ENCODE measurements around the gene SPTBN4. TPM values are rescaled to one million over a fixed set of nuclear protein-coding genes. Genes with fewer than 3 reads are reported as not detected.

SPTBN4 gene
- total RNA-seq (1 to 10 TPM in 1 of 5 donors, under 1 TPM in 4; 0.37 to 1.2 (median 0.66) TPM), total RNA-seq (0.31 to 13.1 (median 1.3) reads per million in 29 experiments)
- 0.35 TPM for total RNA-seq (2013)

DNA sequence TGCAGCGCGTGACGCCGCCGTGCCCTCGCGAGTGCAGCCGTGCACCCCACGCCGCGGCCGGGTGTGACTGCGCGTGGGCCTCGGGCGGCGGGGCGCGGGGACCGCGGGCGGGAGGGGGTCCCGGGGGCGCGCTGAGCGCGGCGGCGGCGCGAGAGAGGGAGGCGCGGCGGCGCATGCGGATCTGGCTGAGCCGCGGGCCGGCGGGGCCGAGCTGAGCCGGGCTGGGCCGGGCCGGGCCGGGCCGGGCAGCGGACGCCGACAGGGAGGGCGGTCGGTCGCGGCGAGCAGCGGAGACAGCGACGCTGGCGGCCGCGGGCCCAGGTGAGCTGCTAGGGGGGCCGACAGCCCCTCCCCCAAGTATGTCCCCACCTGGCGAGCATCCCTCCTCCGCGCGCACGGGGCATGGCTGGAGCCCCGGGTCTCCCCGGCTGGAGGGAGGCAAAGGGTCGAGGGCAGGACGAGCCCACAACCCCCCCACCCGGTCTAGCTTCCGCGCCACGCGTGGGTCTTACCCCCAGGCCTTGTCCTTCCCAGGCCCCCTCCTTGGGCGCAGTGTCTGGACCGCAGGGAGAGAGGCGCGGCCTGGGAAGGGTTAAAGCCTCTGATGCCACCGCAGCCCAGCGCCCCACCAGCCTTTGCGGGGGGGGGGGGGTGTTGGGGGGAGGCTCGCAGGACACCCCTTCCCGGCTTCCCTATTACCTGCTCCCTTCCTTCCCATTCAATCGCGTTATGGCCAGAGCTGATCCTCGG is at the start of gene SPTBN4:
TSS of gene SPTBN4 (plus strand) at position 17 of the 750 bp plus-strand sequence. CDS start 5,621 bp downstream, outside the sequence.
- no peaks in the 10 kb centered on the region for H3K9me3 ChIP-seq
- no peak for ATAC-seq (replicated peaks in 1 of 4)
- Mint-ChIP-seq H3K9me3 (no peaks in the 10 kb centered on the region), H3K4me1 (peaks cover 24 to 28% (median 24%) of the 10 kb centered on the region in 3 donors), H3K36me3 (no peaks in the 10 kb centered on the region), H3K27ac (peak within 1 kb of the TSS; percentile 23 to 68), H3K4me3 (peak within 1 kb of the TSS; percentile 76 to 92 (median 83)), H3K27me3 (peaks cover 9 to 21% of the 10 kb centered on the region in 2 donors)
- WGBS (ENCODE audit: insufficient coverage), result 2% methylated on average over 56 of the region's 87 CpGs
- peak in 4 of 35 experiments; percentile 7 to 16 (median 12) for DNase-seq
- POLR2A ChIA-PET, result interaction anchor here (0.5 to 1.8 kb wide), 3 partner anchors 24 to 654 kb away, joined by 4 to 9 read pairs (median 4); no protein-coding TSS in a partner anchor
- peak within 1 kb of the TSS; percentile 62 to 73 for H3K4me3 ChIP-seq (ENCODE audit: control insufficient read depth in 1 of 2, extremely low read depth in 1 of 2, low read length in 1 of 2)
- no peaks in the 10 kb centered on the region for H3K36me3 ChIP-seq (ENCODE audit: control insufficient read depth in 2 of 2, extremely low read depth in 1 of 2, insufficient read depth in 1 of 2, low read length in 1 of 2)
- H3K4me1 ChIP-seq (ENCODE audit: control insufficient read depth in 1 of 2, extremely low read depth in 1 of 2, insufficient read depth in 2 of 2, low read length in 2 of 2), result peaks cover 11 to 32% of the 10 kb centered on the region in 2 experiments
- peaks cover 3 to 24% of the 10 kb centered on the region in 2 experiments for H3K27me3 ChIP-seq (replicated peaks in 1 of 2; ENCODE audit: control insufficient read depth in 2 of 2, extremely low read depth in 1 of 2, insufficient read depth in 2 of 2, low read length in 1 of 2)
- H3K27ac ChIP-seq (ENCODE audit: low read length), result peak within 1 kb of the TSS; percentile 81
- CTCF ChIA-PET, result interaction anchor here (0.7 to 1.7 kb wide), 3 partner anchors 42 to 967 kb away, joined by 3 to 6 read pairs (median 3); no protein-coding TSS in a partner anchor

DNA sequence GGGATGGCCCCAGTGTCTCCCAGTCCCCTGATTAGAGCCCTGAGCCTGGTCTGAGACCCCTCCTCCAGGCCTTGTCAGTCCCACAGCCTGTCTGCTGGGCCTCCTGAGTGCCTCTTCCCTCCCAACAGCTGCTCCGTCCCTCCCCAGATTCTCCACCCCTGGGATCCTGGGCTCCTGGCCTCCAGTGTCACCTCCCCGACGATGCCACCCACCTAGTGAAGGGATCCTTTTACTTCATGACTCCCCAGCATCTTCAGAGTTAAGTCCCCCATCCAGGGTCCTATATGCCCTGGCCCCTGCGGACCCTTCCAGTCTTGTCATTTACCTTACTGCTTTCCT is 49.2 kb upstream of the SPTBN4 start:
- Mint-ChIP-seq H3K4me1 (peaks cover 28 to 37% (median 30%) of the 10 kb centered on the region in 3 donors), H3K27ac (peak overlapping the region in 1 of 2 donors; percentile 85), H3K27me3 (peaks cover 0 to 2% of the 10 kb centered on the region in 2 donors), H3K36me3 (peaks cover 5% of the 10 kb centered on the region), H3K9me3 (no peaks in the 10 kb centered on the region), H3K4me3 (no peak overlapping the region)
- H3K36me3 ChIP-seq (ENCODE audit: control insufficient read depth in 2 of 2, extremely low read depth in 1 of 2, insufficient read depth in 1 of 2, low read length in 1 of 2), result peaks cover 0 to 1% of the 10 kb centered on the region in 2 donors
- H3K4me1 ChIP-seq (ENCODE audit: control insufficient read depth in 1 of 2, extremely low read depth in 1 of 2, insufficient read depth in 2 of 2, low read length in 2 of 2), result peaks cover 2 to 42% of the 10 kb centered on the region in 2 experiments
- H3K4me3 ChIP-seq (ENCODE audit: control insufficient read depth in 1 of 2, extremely low read depth in 1 of 2, low read length in 1 of 2), result no peak overlapping the region
- DNase-seq (no peak), ATAC-seq (replicated peaks in 1 of 4) (no peak)
- 100% methylated on average over 3 of the region's 4 CpGs for WGBS (ENCODE audit: insufficient coverage)
- H3K27ac ChIP-seq (ENCODE audit: low read length), result no peak overlapping the region
- ChIA-PET CTCF (interaction anchor here (0.5 to 0.6 kb wide), 3 partner anchors 112 to 225 kb away, joined by 3 read pairs; no protein-coding TSS in a partner anchor), POLR2A (interaction anchor here in 1 of 2 donors (0.6 kb wide), 1 partner anchor 234 kb away, joined by 6 read pairs; no protein-coding TSS in a partner anchor)
- H3K27me3 ChIP-seq (replicated peaks in 1 of 2; ENCODE audit: control insufficient read depth in 2 of 2, extremely low read depth in 1 of 2, insufficient read depth in 2 of 2, low read length in 1 of 2), result peaks cover 0 to 30% of the 10 kb centered on the region in 2 experiments
- no peaks in the 10 kb centered on the region for H3K9me3 ChIP-seq

DNA sequence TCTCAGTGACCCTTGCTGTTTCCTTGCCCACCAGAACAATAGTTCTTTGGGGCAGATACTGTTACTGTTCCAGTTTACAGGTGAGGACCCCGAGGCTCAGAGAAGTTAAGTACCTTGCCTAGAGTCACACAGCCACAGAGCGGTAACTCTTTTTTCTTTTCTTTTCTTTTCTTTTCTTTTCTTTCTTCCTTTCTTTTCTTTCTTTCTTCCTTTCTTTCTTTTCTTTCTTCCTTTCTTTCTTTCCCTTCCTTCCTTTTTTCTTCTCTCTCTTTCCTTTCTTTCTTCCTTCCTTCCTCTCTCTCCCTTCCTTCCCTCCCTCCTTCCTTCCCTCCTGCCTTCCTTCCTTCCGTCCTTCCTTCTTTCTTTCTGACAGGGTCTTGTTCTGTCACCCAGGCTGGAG is 48.8 kb upstream of the SPTBN4 start:
- Mint-ChIP-seq H3K4me1 (peaks cover 28 to 37% (median 30%) of the 10 kb centered on the region in 3 donors), H3K36me3 (peaks cover 5% of the 10 kb centered on the region), H3K27ac (peak overlapping the region in 1 of 2 donors; percentile 66), H3K9me3 (no peaks in the 10 kb centered on the region), H3K4me3 (no peak overlapping the region), H3K27me3 (peaks cover 0 to 2% of the 10 kb centered on the region in 2 donors)
- no peak overlapping the region for H3K4me3 ChIP-seq (ENCODE audit: control insufficient read depth in 1 of 2, extremely low read depth in 1 of 2, low read length in 1 of 2)
- H3K27me3 ChIP-seq (replicated peaks in 1 of 2; ENCODE audit: control insufficient read depth in 2 of 2, extremely low read depth in 1 of 2, insufficient read depth in 2 of 2, low read length in 1 of 2), result peaks cover 0 to 26% of the 10 kb centered on the region in 2 experiments
- peaks cover 0 to 5% of the 10 kb centered on the region in 2 donors for H3K36me3 ChIP-seq (ENCODE audit: control insufficient read depth in 2 of 2, extremely low read depth in 1 of 2, insufficient read depth in 1 of 2, low read length in 1 of 2)
- POLR2A ChIA-PET, result no interaction called here
- H3K27ac ChIP-seq (ENCODE audit: low read length), result no peak overlapping the region
- CTCF ChIA-PET, result interaction anchor here in 1 of 2 donors (0.5 kb wide), 2 partner anchors 139 to 225 kb away, joined by 3 read pairs; no protein-coding TSS in a partner anchor
- H3K9me3 ChIP-seq, result no peaks in the 10 kb centered on the region
- H3K4me1 ChIP-seq (ENCODE audit: control insufficient read depth in 1 of 2, extremely low read depth in 1 of 2, insufficient read depth in 2 of 2, low read length in 2 of 2), result peaks cover 2 to 44% of the 10 kb centered on the region in 2 experiments
- no peak for ATAC-seq (replicated peaks in 1 of 4)
- 40% methylated on average over 1 of the region's 3 CpGs for WGBS (ENCODE audit: insufficient coverage)
- no peak for DNase-seq

DNA sequence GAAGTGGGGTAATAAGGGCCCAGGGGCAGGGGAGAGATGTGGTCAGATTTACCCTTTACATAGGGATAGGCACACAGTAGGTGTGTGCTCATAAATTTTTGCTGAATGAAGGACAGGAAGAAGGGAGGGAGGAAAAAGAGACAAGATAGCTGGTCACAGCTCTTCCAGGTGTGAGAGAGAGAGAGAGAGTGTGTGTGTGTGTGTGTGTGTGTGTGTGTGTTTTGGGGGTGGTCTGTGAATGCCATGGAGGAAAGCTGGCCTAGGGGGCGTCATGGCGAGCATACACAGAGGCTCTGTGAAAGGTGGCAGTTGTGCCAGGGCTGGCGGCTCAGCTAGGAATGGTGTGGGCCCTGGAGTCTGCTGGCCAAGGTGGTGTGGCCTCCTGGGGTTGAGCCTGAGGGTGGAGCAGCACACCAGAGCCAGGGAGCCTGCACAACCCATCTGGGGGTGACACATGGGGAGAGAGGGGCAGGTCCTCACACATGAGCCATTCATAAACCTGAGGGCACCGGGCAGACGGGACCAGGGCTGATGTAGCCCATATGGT is 47.7 kb upstream of the SPTBN4 start:
- CTCF ChIA-PET, result no interaction called here
- 100% methylated on average over 1 of the region's 5 CpGs for WGBS (ENCODE audit: insufficient coverage)

DNA sequence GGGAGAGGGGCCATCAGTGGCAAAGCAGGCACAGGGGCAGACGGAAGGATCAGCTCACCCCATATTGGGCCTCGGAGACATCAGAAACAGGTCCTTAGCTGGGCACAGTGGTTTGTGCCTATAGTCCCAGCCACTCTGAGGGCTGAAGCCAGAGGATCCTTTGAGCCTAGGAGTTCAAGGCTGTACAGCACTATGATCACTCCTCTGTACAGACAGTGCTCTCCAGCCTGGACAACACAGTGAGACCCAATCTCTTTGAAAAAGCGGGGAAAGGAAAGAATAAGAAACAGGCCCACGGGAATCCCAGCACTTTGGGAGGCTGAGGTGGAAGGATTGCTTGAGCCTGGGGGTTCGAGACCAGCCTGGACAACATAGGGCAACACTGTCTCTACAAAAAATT is 47.0 kb upstream of the SPTBN4 start:
- peaks cover 9 to 45% of the 10 kb centered on the region in 2 experiments for H3K4me1 ChIP-seq (ENCODE audit: control insufficient read depth in 1 of 2, extremely low read depth in 1 of 2, insufficient read depth in 2 of 2, low read length in 2 of 2)
- no peaks in the 10 kb centered on the region for H3K27me3 Mint-ChIP-seq
- H3K4me3 ChIP-seq (ENCODE audit: control insufficient read depth in 1 of 2, extremely low read depth in 1 of 2, low read length in 1 of 2), result no peak overlapping the region
- peak overlapping the region; percentile 59 to 87 (median 72) for H3K4me3 Mint-ChIP-seq
- peaks cover 0 to 11% of the 10 kb centered on the region in 2 experiments for H3K27me3 ChIP-seq (replicated peaks in 1 of 2; ENCODE audit: control insufficient read depth in 2 of 2, extremely low read depth in 1 of 2, insufficient read depth in 2 of 2, low read length in 1 of 2)
- ChIA-PET POLR2A (no interaction called here), CTCF (interaction anchor here (0.6 to 1.8 kb wide), 10 partner anchors 21 to 358 kb away, joined by 3 to 12 read pairs (median 4); no protein-coding TSS in a partner anchor)
- peaks cover 5% of the 10 kb centered on the region for H3K36me3 Mint-ChIP-seq
- 86% methylated on average over 5 of the region's 5 CpGs for WGBS (ENCODE audit: insufficient coverage)
- no peak overlapping the region for H3K27ac ChIP-seq (ENCODE audit: low read length)
- peak overlapping the region; percentile 18 to 59 for H3K27ac Mint-ChIP-seq
- no peaks in the 10 kb centered on the region for H3K9me3 Mint-ChIP-seq
- peaks cover 0 to 7% of the 10 kb centered on the region in 2 donors for H3K36me3 ChIP-seq (ENCODE audit: control insufficient read depth in 2 of 2, extremely low read depth in 1 of 2, insufficient read depth in 1 of 2, low read length in 1 of 2)
- DNase-seq, result no peak
- no peaks in the 10 kb centered on the region for H3K9me3 ChIP-seq
- peaks cover 36 to 42% (median 39%) of the 10 kb centered on the region in 3 donors for H3K4me1 Mint-ChIP-seq
- ATAC-seq (replicated peaks in 1 of 4), result no peak

More for the DNA sequence above, 47.7 kb upstream of the SPTBN4 start:
- Mint-ChIP-seq H3K9me3 (no peaks in the 10 kb centered on the region), H3K4me3 (peak overlapping the region in 2 of 3 donors; percentile 1 to 87), H3K27ac (peak overlapping the region; percentile 46 to 62), H3K27me3 (no peaks in the 10 kb centered on the region), H3K36me3 (peaks cover 5% of the 10 kb centered on the region), H3K4me1 (peaks cover 30 to 37% (median 33%) of the 10 kb centered on the region in 3 donors)
- Histone ChIP-seq H3K9me3 (no peaks in the 10 kb centered on the region), H3K4me1 (ENCODE audit: control insufficient read depth in 1 of 2, extremely low read depth in 1 of 2, insufficient read depth in 2 of 2, low read length in 2 of 2) (peaks cover 4 to 41% of the 10 kb centered on the region in 2 experiments), H3K36me3 (ENCODE audit: control insufficient read depth in 2 of 2, extremely low read depth in 1 of 2, insufficient read depth in 1 of 2, low read length in 1 of 2) (peaks cover 0 to 7% of the 10 kb centered on the region in 2 donors), H3K27ac (ENCODE audit: low read length) (no peak overlapping the region), H3K27me3 (replicated peaks in 1 of 2; ENCODE audit: control insufficient read depth in 2 of 2, extremely low read depth in 1 of 2, insufficient read depth in 2 of 2, low read length in 1 of 2) (peaks cover 0 to 17% of the 10 kb centered on the region in 2 experiments), H3K4me3 (ENCODE audit: control insufficient read depth in 1 of 2, extremely low read depth in 1 of 2, low read length in 1 of 2) (no peak overlapping the region)
- no peak for ATAC-seq (replicated peaks in 1 of 4)
- DNase-seq, result no peak
- POLR2A ChIA-PET, result no interaction called here

DNA sequence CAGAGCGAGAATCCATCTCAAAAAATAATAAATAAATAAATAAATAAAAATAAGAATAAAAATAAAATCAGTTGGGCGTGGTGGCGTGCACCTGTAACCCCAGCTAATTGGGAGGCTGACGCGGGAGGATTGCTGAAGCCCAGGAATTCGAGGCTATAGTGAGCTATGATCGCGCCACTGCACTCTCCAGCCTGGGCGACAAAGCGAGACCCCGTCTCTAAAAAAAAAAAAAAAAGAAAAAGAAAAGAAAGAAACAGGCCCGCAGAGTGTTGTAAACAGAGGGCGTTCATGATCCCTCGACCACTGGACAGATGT is 46.4 kb upstream of the SPTBN4 start:
- CTCF ChIA-PET, result interaction anchor here (0.6 to 1.8 kb wide), 22 partner anchors 10 to 888 kb away, joined by 3 to 12 read pairs (median 4); partner anchors contain the start of genes BLVRB (in 1 of the 2) and EID2B (in 1 of the 2)
- POLR2A ChIA-PET, result interaction anchor here (0.6 to 1.0 kb wide), 6 partner anchors 10 to 993 kb away, joined by 3 to 7 read pairs (median 4); partner anchors contain the start of gene BLVRB (in 1 of the 2)
- DNase-seq (no peak), ATAC-seq (replicated peaks in 1 of 4) (no peak)
- H3K4me1 Mint-ChIP-seq, result peaks cover 38 to 44% (median 41%) of the 10 kb centered on the region in 3 donors
- 30% methylated on average over 4 of the region's 14 CpGs for WGBS (ENCODE audit: insufficient coverage)
- peaks cover 5% of the 10 kb centered on the region for H3K36me3 Mint-ChIP-seq
- H3K4me3 Mint-ChIP-seq, result peak overlapping the region; percentile 84 to 87 (median 84)
- H3K9me3 Mint-ChIP-seq, result no peaks in the 10 kb centered on the region
- peaks cover 9 to 48% of the 10 kb centered on the region in 2 experiments for H3K4me1 ChIP-seq (ENCODE audit: control insufficient read depth in 1 of 2, extremely low read depth in 1 of 2, insufficient read depth in 2 of 2, low read length in 2 of 2)
- peaks cover 0 to 7% of the 10 kb centered on the region in 2 experiments for H3K27me3 ChIP-seq (replicated peaks in 1 of 2; ENCODE audit: control insufficient read depth in 2 of 2, extremely low read depth in 1 of 2, insufficient read depth in 2 of 2, low read length in 1 of 2)
- no peaks in the 10 kb centered on the region for H3K27me3 Mint-ChIP-seq
- H3K9me3 ChIP-seq, result no peaks in the 10 kb centered on the region
- peaks cover 0 to 7% of the 10 kb centered on the region in 2 donors for H3K36me3 ChIP-seq (ENCODE audit: control insufficient read depth in 2 of 2, extremely low read depth in 1 of 2, insufficient read depth in 1 of 2, low read length in 1 of 2)
- peak overlapping the region; percentile 96 to 97 for H3K27ac Mint-ChIP-seq
- peak overlapping the region; percentile 89 to 98 for H3K4me3 ChIP-seq (ENCODE audit: control insufficient read depth in 1 of 2, extremely low read depth in 1 of 2, low read length in 1 of 2)
- peak overlapping the region; percentile 85 for H3K27ac ChIP-seq (ENCODE audit: low read length)

Measured in T-cell (primary cell).